Measurements from ENCODE around the gene RBM38.

DNA sequence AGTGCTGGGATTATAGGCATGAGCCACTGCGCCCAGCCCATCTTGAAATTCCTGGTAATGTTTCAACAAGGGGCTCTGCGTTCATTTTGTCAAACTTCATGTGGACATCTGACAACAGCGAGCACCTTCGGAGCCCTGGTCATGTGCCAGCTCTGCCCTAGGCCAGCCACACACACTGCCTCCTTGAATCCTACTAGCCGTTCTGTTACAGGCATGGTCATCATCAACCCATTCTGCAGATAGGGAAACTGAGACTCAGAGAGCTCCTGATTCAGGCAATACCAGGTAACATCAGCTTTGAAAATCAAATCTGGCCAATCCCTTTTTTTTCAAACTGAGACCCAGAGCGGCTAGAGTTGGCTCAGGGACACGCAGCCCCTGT lies 41.3 kb downstream of the RBM38 start:
- TF ChIP-seq POLR2A (IDR thresholded peaks at IDR 0.05; ENCODE audit: low read length): no peak
- no peak for TF ChIP-seq EHF (CRISPR knock-in tag; IDR thresholded peaks at IDR 0.05)
- TF ChIP-seq RAD21 (conservative IDR thresholded peaks at IDR 0.05 in 1 of 2, IDR thresholded peaks at IDR 0.05 in 1 of 2): no peak
- TF ChIP-seq EP300 (IDR thresholded peaks at IDR 0.05): no peak
- no peak for TF ChIP-seq HMGXB4 (CRISPR knock-in tag; IDR thresholded peaks at IDR 0.05; ENCODE audit: borderline replicate concordance)
- TF ChIP-seq, protein P1, sequence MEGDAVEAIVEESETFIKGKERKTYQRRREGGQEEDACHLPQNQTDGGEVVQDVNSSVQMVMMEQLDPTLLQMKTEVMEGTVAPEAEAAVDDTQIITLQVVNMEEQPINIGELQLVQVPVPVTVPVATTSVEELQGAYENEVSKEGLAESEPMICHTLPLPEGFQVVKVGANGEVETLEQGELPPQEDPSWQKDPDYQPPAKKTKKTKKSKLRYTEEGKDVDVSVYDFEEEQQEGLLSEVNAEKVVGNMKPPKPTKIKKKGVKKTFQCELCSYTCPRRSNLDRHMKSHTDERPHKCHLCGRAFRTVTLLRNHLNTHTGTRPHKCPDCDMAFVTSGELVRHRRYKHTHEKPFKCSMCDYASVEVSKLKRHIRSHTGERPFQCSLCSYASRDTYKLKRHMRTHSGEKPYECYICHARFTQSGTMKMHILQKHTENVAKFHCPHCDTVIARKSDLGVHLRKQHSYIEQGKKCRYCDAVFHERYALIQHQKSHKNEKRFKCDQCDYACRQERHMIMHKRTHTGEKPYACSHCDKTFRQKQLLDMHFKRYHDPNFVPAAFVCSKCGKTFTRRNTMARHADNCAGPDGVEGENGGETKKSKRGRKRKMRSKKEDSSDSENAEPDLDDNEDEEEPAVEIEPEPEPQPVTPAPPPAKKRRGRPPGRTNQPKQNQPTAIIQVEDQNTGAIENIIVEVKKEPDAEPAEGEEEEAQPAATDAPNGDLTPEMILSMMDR (IDR thresholded peaks at IDR 0.05): no peak
